HepG2 (cell line): Measurements from ENCODE around the gene PIK3C2B.

Experiments used
- AKAP8 ChIP-seq: sonication (generic); formaldehyde crosslinking; IDR thresholded peaks from 2 replicates; pipeline ENCODE4 v1.5.1; 2020; ENCODE audit warnings: mild to moderate bottlenecking, missing genetic modification reagents
- ATF7 ChIP-seq, 2 experiments: fragments of 450-650 bp in 1 of 2; sonication (generic) in 1 of 2; formaldehyde crosslinking in 1 of 2; IDR thresholded peaks; 2 replicates each; pipeline versions ENCODE4 v1.4.0 to v1.6.1; 2016 to 2020; ENCODE audit warnings: antibody characterized with exemption in 1 of 2, mild to moderate bottlenecking in 1 of 2, missing genetic modification reagents in 1 of 2
- ELF4 ChIP-seq: sonication (generic); formaldehyde crosslinking; IDR thresholded peaks from 2 replicates; pipeline ENCODE4 v1.5.0; 2020; ENCODE audit warnings: missing genetic modification reagents, mild to moderate bottlenecking, moderate library complexity, borderline replicate concordance
- HDAC2 ChIP-seq: sonication (generic); formaldehyde crosslinking; IDR thresholded peaks from 2 replicates; pipeline ENCODE4 v1.4.0; 2020; ENCODE audit warnings: missing genetic modification reagents
- IRF2 ChIP-seq: IDR thresholded peaks from 2 replicates; pipeline ENCODE4 v1.6.1; 2018; ENCODE audit warnings: missing genetic modification reagents, missing compliant biosample characterization
- ZNF629 ChIP-seq: sonication (generic); formaldehyde crosslinking; conservative IDR thresholded peaks from 2 replicates; pipeline ENCODE4 v1.5.0; 2020; ENCODE audit warnings: missing genetic modification reagents
- TF ChIP-seq, protein P1 (sequence below): sonication (generic); formaldehyde crosslinking; IDR thresholded peaks from 2 replicates; pipeline ENCODE4 v1.4.0; 2020; ENCODE audit warnings: missing genetic modification reagents

DNA sequence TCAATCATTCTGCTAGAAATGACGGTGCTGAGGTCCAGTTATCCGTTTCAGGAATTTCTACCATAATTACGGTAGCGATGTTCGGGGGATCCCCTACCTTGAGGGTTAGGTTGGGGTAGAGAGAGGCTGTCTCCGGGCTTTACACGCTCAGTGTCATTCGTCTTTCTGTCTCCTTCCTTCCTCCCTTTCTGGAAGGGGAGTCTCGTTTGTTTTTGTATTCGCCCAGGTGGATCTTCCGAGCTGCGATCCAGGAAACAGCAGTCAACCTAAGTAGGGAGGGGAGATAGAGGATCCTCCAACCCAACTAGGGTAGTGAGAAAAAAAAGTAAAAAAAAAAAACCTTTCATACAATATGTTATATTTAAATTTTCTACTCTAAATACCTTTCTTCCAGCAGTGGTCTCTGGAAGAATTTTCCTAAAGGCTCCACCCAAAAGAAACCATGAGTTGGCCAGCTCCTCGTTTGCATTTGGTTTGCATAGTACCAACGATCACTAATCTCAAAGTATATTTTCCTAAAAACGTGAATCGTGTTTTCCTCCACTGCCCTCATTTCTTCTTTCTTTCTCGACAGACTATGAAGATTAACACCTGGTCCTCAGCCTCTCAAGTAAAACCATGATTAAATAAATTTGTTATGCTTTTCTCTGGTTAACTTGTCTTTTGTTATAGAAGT, 611 bp upstream of the PIK3C2B start:
- TF ChIP-seq ZNF629 (CRISPR knock-in tag) (no peak), AKAP8 (no peak), IRF2 (no peak), ATF7 (IDR thresholded peaks at IDR 0.05) (no peak), ATF7 (CRISPR knock-in tag; IDR thresholded peaks at IDR 0.05) (no peak), ELF4 (CRISPR knock-in tag) (no peak), HDAC2 (CRISPR knock-in tag) (no peak)
- TF ChIP-seq, protein P1, sequence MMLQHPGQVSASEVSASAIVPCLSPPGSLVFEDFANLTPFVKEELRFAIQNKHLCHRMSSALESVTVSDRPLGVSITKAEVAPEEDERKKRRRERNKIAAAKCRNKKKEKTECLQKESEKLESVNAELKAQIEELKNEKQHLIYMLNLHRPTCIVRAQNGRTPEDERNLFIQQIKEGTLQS: no peak
